ENCODE measurements around the gene DCHS1. TPM values are rescaled to one million over a fixed set of nuclear protein-coding genes. Genes with fewer than 3 reads are reported as not detected.

The DCHS1 gene
- total RNA-seq, 1 donor from 2014 or later, result 28.0 TPM

GRCh38 chr11:6588018-6588417 is 67.6 kb downstream of the DCHS1 start:
- intact Hi-C loops (cut with DNase I), result no loop called here
- DNase-seq (no peak), ATAC-seq (no peak)
- H3K27me3 ChIP-seq, result no peaks in the 10 kb centered on the region
- H3K4me3 ChIP-seq, result no peak overlapping the region
- H3K9me3 ChIP-seq, result peaks cover 12% of the 10 kb centered on the region
- no peak overlapping the region for H3K27ac ChIP-seq
- peaks cover 8% of the 10 kb centered on the region for H3K36me3 ChIP-seq
- no peaks in the 10 kb centered on the region for H3K4me1 ChIP-seq
- TF ChIP-seq, protein P1, sequence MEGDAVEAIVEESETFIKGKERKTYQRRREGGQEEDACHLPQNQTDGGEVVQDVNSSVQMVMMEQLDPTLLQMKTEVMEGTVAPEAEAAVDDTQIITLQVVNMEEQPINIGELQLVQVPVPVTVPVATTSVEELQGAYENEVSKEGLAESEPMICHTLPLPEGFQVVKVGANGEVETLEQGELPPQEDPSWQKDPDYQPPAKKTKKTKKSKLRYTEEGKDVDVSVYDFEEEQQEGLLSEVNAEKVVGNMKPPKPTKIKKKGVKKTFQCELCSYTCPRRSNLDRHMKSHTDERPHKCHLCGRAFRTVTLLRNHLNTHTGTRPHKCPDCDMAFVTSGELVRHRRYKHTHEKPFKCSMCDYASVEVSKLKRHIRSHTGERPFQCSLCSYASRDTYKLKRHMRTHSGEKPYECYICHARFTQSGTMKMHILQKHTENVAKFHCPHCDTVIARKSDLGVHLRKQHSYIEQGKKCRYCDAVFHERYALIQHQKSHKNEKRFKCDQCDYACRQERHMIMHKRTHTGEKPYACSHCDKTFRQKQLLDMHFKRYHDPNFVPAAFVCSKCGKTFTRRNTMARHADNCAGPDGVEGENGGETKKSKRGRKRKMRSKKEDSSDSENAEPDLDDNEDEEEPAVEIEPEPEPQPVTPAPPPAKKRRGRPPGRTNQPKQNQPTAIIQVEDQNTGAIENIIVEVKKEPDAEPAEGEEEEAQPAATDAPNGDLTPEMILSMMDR (IDR thresholded peaks at IDR 0.05), result no peak

GRCh38 chr11:6587360-6587953 is 68.2 kb downstream of the DCHS1 start:
- TF ChIP-seq, protein P1 (IDR thresholded peaks at IDR 0.05), result no peak
- Histone ChIP-seq H3K9me3 (peaks cover 12% of the 10 kb centered on the region), H3K4me1 (no peaks in the 10 kb centered on the region), H3K27ac (no peak overlapping the region), H3K4me3 (no peak overlapping the region), H3K27me3 (no peaks in the 10 kb centered on the region), H3K36me3 (peaks cover 5% of the 10 kb centered on the region)
- intact Hi-C loops (cut with DNase I), result no loop called here
- ATAC-seq, result peak; percentile 58
- no peak for DNase-seq

GRCh38 chr11:6586434-6587359 is 68.9 kb downstream of the DCHS1 start:
- Histone ChIP-seq H3K36me3 (peaks cover under 1% of the 10 kb centered on the region), H3K27ac (no peak overlapping the region), H3K4me1 (no peaks in the 10 kb centered on the region), H3K9me3 (peaks cover 12% of the 10 kb centered on the region), H3K27me3 (no peaks in the 10 kb centered on the region), H3K4me3 (no peak overlapping the region)
- DNase-seq, result no peak
- TF ChIP-seq, protein P1 (IDR thresholded peaks at IDR 0.05), result no peak
- intact Hi-C loops (cut with DNase I), result no loop called here
- ATAC-seq, result peak; percentile 26

DNA sequence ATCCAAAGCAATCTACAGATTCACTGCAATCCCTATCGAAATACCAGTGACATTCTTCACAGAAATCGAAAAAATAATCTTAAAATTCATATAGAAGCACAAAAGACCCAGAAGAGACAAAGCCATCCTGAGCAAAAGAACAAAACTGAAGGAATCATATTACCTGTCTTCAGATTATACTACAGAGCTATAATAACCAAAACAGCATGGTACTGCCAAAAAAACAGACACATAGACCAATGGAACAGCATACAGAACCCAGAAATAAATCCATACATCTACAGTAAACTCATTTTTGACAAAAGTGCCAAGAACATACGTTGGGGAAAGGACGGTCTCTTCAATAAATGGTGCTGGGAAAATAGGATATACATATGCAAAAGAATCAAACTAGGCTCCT is 71.1 kb downstream of the DCHS1 start:
- no peak for ATAC-seq
- TF ChIP-seq, protein P1 (IDR thresholded peaks at IDR 0.05), result no peak
- Histone ChIP-seq H3K4me3 (no peak overlapping the region), H3K36me3 (no peaks in the 10 kb centered on the region), H3K4me1 (no peaks in the 10 kb centered on the region), H3K9me3 (peaks cover 12% of the 10 kb centered on the region), H3K27me3 (no peaks in the 10 kb centered on the region), H3K27ac (no peak overlapping the region)
- intact Hi-C loops (cut with DNase I), result no loop called here
- DNase-seq, result no peak

GRCh38 chr11:6583584-6583983 is 72.0 kb downstream of the DCHS1 start:
- H3K4me1 ChIP-seq, result no peaks in the 10 kb centered on the region
- DNase-seq, result no peak
- no peaks in the 10 kb centered on the region for H3K27me3 ChIP-seq
- H3K27ac ChIP-seq, result no peak overlapping the region
- no peak overlapping the region for H3K4me3 ChIP-seq
- H3K36me3 ChIP-seq, result no peaks in the 10 kb centered on the region
- ATAC-seq, result no peak
- TF ChIP-seq, protein P1 (IDR thresholded peaks at IDR 0.05), result no peak
- H3K9me3 ChIP-seq, result peaks cover 12% of the 10 kb centered on the region
- intact Hi-C loops (cut with DNase I), result no loop called here
